SKM-1 treated with dmso at 0.1 percent for 144 hours (cell line): ENCODE results near the gene PRODH.
"Not testable (repeated sequence)": the region's sequence is repeated elsewhere in the genome, so short reads cannot be mapped to it uniquely, and the experiment has no call there.

Experiments
- DNase-seq: peaks from one replicate; lab custom pipeline; 2025; ENCODE audit not compliant: unreplicated experiment; lab: John Stamatoyannopoulos, UW

Gene PRODH

GRCh38 chr22:18968011-18968749 lies 32.1 kb upstream of the PRODH start:
- no peak for DNase-seq

GRCh38 chr22:18967391-18968010 lies 31.4 kb upstream of the PRODH start:
- not testable (repeated sequence) for DNase-seq

GRCh38 chr22:18966748-18967147 lies 30.7 kb upstream of the PRODH start:
- no peak for DNase-seq

- DNase-seq, result no peak
These were observed 29.7 kb upstream of the PRODH start for GRCh38 chr22:18965526-18966421.

- DNase-seq, result not testable (repeated sequence)
These were observed 28.6 kb upstream of the PRODH start for GRCh38 chr22:18964501-18965265.

- DNase-seq, result not testable (repeated sequence)
These were observed 28.0 kb upstream of the PRODH start for GRCh38 chr22:18964051-18964450.

GRCh38 chr22:18962308-18962635 lies 26.2 kb upstream of the PRODH start:
- DNase-seq, result no peak

GRCh38 chr22:18961632-18962307 lies 25.7 kb upstream of the PRODH start:
- DNase-seq, result not testable (repeated sequence)

- DNase-seq, result not testable (repeated sequence)
These were observed 25.1 kb upstream of the PRODH start for GRCh38 chr22:18961201-18961600.

- DNase-seq, result not testable (repeated sequence)
These were observed 24.2 kb upstream of the PRODH start for GRCh38 chr22:18960166-18960820.

GRCh38 chr22:18959741-18960140 lies 23.6 kb upstream of the PRODH start:
- not testable (repeated sequence) for DNase-seq

- not testable (repeated sequence) for DNase-seq
These were observed 23.2 kb upstream of the PRODH start for GRCh38 chr22:18959266-18959665.

- not testable (repeated sequence) for DNase-seq
These were observed 22.6 kb upstream of the PRODH start for GRCh38 chr22:18958738-18959137.

GRCh38 chr22:18958321-18958705 lies 22.2 kb upstream of the PRODH start:
- not testable (repeated sequence) for DNase-seq

- not testable (repeated sequence) for DNase-seq
These were observed 21.7 kb upstream of the PRODH start for GRCh38 chr22:18957621-18958320.

GRCh38 chr22:18956956-18957355 lies 20.9 kb upstream of the PRODH start:
- not testable (repeated sequence) for DNase-seq

GRCh38 chr22:18956121-18956895 lies 20.2 kb upstream of the PRODH start:
- not testable (repeated sequence) for DNase-seq

GRCh38 chr22:18955696-18956095 lies 19.6 kb upstream of the PRODH start:
- no peak for DNase-seq
